SIG-M5 treated with dmso at 0.1 percent for 504 hours (cell line): ENCODE data around the gene S100A13.

Experiments
- DNase-seq: peaks from one replicate; lab custom pipeline; 2025; ENCODE audit not compliant: unreplicated experiment; lab: John Stamatoyannopoulos, UW

S100A13 gene

DNA sequence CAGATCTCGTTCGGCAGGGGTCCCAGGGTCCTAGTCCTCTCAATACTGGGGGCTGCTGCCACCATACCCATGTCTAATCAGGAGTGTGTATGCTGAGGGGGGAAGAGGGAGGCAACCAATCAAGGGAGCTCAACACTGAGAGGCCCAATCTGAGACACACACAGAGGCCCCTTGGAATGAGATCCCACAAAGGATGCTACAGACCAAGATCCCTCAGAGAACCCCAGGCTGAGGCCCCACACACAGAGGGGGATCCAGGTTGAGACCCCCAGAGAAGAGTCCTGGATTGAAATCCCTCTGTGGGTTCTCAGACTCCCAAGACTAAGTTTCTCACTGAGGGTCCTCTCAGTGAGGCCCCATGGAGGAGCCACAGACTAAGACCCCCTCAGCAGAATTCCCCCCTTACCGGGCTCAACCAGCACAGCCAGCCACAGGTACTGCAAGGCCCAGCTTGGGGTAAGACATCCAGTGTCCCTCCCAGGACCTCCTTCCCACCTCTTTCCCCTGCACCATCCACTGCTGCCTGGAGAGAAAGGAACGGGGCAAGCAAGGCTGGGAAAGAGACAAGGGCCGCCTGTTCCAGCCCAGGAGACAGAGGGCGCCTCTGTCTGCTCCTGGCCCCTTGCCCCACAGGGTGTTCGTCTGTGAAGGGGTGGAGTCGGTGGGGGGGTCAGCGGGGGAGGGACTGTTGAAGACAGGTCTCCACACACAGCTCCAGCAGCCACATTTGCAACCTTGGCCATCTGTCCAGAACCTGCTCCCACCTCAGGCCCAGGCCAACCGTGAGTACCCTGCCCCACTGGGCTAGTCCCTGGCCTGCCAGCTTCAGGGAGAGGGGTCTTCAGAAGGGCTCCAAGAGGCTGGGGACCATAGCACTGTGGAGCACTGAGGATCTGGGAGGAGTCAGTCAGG lies 666 bp upstream of the S100A13 start, which contains the start of gene S100A1:
Gene S100A1, plus strand, starts transcription at position 720 of the 912 bp plus-strand sequence. CDS start 2,088 bp downstream, outside the sequence.
- DNase-seq = no peak

DNA sequence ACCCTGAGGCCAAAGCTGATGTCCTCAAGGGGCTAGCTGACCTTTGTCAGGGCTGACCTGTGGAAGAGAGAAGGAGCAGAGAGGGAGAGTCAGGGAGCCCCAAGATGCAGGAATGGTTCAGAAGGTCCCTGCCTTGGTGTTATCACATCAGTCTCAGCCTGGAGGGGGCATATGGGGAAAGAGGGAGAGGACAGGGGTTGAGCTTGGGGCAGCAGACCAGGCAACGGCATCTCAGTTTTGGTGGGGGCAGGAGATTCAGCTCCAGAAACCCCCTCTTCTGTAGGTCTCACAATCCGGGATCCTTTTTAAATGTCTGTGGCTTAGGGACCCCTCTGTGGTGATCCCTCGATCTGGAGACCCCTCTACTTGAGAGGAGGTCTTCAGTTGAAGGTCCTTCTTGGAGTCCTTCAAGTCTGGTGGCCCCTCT lies 815 bp downstream of the S100A13 start:
- no peak for DNase-seq

DNA sequence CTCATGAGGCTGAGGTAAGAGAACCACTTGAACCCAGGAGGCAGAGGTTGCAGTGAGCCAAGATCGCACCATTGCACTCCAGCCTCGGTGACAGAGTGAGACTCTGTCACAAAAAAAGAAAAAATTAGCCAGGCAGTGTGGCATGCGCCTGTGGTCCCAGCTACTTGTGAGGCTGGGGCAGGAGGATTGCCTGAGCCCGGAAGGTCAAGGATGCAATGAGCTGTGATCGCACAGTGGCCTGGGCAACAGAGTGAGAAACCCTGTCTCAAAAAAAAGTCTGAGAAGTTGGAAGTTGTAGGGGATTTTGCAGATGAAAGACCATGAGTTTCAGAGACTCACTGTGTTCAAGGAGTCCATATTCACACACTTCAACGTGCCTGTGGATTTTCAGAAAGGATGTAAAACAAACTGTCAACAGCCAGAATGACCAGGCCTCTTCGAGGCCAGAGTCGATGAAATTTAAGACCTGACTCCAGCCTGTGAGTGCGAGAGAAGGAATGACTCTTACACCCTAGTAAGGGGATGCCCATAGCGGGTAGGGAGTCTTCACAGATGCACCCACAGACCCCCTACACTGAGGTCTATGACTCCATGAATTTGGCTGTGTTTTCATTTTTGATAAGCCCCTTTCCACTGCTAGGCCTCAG lies 2.2 kb downstream of the S100A13 start:
- DNase-seq = no peak

DNA sequence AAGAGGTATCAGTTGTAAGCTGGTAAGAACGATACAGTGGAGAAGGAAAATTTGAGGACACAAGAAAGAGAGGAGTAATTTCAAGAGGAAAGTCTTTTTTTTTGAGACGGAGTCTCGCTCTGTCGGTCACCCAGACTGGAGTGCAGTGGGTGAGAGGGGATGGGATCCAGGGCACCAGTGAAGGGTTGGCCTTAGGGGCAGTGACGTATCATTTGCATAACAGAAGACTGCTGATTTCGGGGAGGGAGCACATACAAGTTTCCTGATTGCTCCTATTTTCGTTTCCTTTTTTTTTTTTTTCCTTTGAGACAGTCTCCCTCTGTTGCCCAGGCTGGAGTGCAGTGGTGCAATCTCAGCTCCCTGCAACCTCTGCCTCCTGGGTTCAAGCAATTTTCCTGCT lies 4.2 kb downstream of the S100A13 start:
- DNase-seq = peak; percentile 79

DNA sequence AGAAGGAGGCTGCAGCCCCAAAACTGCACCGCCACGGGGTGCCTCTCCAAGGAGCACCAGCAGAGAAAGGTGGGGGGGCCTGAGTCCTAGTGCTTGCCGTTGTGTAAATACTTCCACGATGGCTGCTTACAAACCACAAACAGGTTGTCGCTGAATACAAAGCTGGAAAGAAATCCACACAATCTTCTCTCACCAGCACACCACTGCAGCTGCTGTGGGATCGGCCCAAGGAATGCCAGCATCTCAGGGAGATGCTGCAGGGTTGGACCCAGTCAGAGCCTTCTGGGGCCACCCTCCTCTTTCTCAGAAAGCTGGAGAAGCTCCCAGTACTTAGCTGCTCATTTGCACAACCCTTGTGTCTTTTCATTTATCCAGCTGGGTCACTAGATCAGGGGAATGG lies 8.1 kb downstream of the S100A13 start:
- DNase-seq = no peak

DNA sequence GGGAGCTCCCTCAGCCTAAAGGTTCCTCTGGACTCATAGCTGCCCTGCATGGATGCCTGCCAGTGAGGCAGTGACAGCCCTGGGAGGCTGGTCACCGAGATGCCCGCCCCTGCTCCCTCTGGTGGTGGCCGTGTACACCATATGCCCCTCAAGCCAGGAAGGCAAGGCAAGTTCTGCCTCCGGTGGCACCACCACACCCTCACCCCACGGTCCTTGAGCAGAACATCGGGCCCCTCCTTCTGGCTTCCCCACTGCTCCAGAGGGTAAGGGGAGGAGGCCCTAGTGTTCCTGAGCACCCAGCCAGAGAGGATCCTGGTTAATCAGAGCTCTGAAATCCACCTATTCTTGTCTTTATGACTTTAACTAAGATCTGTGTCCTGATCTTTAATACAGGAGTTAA lies 9.6 kb downstream of the S100A13 start:
- DNase-seq = peak; percentile 53

DNA sequence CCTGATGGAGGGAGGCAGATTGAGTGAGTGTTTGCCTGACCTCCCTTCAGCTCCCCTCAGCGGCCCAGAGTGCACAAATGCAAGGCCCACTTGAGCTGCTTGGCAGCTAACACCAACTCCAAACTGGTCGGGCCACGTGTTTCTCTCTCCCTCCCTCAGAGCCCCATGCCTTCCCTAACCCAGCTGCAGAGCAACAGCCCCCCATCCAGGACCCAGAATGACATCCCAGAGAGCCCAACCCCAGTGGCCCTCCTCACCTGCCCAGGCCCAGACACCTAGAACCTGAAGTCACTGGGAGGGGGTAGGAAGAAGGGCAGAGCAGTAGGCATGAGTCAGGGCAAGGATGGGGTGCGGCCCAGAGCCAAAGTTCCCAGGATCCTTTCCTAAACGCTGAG lies 10.4 kb downstream of the S100A13 start:
- DNase-seq = no peak

DNA sequence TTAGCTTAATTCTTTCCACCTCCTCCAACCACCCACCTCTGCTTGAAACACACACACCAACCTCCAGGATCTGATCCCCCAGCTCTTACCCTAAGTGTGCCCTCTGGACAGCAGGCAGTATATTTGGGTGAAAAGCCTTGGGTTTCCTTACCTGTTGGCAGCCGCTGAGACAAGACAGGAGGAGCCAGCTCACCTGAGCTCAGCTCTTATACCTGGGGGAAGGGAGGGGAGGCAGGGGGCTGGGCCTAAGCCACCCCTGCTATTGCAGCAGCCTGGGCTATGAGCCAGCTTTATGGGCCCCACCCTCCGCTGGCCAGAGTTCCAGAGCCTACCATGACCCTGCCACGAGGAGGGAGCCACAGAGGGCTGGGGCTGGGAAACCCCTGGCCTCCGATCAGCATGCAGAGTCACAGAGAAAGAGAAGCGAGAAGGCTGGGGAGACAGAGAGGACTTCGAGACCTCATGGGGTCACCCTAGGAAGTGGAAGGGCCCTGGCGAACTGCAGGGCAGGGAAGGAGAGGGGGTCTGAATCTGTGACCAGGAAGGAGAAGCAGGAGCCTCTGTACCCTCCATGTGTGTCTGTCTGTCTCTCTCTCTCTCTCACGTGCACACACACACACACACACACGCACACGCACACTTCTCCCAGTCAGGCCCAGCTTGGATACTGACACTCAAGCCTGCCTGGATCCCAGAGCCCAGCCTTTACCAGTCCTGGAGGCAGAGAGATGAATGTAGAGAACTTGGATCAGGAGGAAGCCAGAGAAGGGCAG lies 11.0 kb downstream of the S100A13 start, which contains the start of gene S100A14:
Gene S100A14, minus strand, starts transcription at position 182 of the 773 bp plus-strand sequence. CDS start 467 bp downstream, outside the sequence.
- DNase-seq = no peak

DNA sequence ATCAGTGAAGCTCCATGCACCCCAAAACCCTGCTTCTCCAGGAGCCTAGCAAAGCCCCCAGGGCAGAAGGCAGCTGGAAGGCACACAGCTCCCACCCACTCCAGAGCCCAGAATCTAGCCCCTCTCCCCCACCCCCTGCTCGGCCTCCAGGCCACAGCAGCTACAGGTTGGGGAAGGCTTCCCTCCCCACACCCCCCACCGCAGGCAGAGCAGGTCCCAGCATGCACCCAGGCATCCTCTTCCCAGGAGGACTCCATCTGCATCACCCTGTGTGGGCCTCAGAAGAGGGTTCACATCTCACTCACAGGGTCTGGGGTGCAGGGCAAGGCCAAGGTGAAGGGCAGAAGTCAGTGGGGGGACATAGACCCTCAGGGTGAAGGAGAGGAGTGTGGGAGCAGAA lies 11.9 kb downstream of the S100A13 start:
- no peak for DNase-seq

DNA sequence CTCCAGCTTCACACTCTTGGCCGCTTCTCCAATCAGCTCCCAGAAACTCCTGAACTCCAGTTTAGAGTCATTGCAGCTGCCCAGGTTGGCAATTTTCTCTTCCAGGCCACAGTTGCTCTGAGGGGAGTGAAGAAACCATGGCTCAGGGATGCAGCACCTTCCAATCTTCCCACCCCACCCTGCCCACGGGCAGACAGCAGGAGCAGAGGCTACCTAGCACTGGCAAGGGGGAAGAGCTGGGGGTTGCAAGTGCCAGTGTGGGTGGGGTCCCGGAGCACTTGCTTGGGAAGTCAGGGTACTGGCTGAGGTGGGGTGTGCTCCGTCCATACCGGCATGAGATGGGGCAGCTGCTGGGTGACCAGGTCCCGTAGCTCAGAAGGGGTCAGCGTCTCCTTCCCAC lies 12.4 kb downstream of the S100A13 start:
- DNase-seq = no peak

DNA sequence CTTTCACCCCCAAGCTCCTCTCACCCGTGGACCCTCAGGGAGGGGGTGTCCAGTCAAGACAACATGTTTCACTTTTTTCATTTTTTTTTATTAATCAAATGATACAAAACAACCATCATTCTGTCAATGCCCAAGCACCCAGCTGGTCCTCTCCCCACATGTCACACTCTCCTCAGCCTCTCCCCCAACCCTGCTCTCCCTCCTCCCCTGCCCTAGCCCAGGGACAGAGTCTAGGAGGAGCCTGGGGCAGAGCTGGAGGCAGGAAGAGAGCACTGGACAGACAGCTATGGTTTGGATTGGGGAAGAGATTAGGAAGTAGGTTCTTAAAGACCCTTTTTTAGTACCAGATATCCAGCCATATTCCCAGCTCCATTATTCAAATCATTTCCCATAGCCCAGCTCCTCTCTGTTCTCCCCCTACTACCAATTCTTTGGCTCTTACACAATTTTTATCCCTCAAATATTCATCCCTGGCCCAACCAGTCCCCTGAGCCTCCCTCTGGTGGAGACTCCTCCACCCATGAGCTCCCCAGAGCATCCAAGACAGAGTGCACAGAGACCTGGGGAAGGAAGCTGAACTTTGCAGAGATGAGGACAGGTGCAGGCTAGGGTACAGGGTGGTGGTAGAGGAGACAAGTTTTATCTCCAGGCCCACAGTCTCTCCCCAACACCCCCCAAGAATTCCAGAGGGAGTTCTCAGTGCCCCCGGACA lies 13.0 kb downstream of the S100A13 start:
- DNase-seq = no peak

DNA sequence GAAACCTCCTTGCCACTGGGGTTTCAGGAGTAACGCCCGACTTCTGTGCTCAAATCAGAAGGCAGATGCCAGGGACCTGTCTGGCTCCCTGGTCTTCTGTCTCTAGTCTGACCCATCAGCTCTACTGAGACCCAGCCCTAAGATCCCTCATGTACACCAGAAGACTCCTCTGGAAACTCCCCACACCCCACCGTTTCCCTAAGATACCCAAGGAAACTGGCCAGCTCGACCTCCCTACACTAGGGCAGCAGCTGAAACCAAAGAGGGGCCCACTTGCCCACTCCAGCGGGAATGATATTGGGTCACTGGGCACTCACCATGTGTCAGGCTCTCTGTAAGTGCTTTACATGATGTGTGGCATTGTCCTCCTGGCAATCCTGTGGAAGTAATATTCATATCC lies 13.9 kb downstream of the S100A13 start:
- DNase-seq = no peak

DNA sequence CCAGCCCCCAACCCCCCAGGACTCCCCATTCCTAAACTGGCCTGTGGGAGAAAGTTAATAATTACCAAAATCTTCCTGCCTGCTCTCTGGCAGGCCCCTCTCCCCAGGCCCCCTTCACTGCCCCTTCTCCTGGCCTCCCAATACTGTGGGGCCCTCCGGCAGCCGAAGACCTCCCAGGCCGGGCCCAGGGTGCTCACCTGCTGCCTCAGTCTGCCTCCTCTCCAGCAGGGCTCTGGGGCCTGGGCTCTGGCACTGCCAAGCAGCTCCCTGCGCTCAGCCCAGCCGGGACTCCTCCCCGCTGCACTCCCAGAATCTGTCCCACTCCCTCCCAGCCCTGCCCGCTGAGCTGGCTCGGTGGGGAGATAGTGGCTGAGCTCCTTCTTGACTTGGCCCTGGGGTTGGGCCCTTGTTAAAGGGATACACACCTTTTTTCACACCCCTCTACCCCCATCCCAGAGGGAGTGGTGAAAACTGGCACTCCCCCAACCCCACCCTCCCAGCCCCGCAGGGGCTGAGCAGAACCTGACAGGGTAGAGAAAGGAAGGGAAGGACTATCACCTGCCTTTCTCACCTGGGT lies 14.5 kb downstream of the S100A13 start, which contains the start of gene S100A16:
Gene S100A16, minus strand, starts transcription at position 383 of the 577 bp plus-strand sequence. CDS start 4,986 bp downstream, outside the sequence.
- DNase-seq = no peak

DNA sequence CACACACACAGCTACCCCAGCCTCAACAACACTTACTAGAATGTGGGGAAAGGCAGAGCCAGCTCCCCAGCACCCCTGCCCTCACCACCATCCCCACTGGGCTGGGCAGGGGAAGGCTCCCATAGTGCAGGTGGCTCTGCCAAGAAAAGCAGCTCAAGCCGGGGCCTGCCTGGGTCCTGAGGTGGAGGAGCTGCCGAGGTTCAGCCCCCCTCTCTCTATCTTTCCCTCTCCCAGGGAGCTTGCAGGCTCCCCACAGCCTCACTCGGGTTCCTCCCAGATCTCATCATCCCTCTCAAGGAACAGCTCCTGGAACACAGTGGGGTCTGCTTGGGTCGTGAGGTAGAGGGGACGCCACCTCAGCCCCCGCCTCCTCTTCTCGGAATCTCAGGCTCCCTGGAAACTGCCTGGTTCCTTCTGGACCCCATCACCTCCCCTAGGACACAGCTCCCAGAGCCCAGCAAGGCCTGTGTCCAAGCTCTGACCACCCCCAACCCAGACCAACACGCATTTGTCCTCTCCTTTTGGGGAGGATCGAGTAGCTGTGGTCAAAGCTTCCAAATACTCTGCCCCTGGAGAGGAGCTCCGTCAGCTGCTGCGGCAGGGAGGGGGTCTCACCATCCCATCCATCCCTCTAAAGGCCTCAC lies 15.1 kb downstream of the S100A13 start:
- no peak for DNase-seq

DNA sequence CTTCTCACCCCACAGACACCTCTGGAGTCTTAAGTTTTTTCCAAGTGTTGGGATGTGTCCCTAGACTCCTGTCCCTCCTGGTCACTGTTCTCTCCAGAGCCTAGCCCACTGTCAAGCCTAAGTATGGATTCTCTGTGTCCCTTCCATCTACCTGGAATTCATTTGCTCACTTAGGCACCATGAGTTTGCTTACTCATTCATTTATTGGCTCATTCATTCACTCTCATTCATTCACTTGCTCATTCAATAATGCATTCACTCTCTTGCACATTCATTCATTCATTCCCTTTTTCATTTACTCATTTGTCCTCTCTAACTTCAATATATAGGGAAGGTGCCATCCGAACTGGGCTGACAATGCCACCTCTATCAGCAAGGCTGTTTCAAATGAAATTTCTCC lies 15.9 kb downstream of the S100A13 start:
- DNase-seq = no peak

DNA sequence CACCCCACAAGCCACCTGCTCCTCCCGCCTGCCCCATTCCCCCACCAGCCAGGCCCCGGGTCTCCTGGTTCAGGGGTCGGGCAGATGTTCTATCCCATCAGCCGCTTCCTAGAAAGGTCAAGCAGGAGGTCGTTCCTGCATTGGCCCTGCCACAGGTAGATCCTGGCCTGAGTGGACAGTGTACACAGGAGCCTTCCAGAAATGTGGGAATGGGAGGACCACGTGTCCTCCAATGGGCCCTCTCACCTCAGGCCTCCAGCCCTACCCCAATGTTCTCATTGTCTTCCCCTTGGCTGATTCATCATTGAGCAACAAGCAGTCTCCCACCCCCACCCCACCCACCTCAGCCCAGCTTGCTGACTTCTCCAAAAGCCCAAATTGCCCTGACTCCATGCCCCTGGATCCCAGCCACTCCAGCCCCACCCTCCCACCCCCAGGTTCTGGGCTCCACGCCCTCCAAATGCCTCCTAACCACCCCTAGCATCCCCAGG lies 16.4 kb downstream of the S100A13 start:
- DNase-seq = peak; percentile 45

DNA sequence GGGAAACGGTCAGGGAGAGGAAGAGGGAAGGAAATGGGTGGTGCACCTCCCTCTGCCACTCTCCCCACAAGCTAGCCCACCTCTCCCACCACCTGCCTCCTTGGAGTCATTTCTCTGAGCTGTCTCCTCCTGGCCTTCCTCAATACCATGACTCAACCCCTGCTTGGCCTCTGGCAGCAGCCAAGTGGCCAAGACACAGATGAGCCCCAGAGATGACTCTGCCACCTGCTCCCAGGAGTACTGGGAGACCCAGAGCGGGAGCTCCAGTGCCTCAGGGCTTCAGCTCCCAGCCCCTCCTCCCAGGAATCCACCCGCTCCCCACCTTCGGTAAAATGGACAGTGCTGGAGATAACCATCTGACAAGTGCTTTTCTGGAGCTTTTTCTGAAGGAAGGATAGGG lies 17.0 kb downstream of the S100A13 start:
- no peak for DNase-seq

DNA sequence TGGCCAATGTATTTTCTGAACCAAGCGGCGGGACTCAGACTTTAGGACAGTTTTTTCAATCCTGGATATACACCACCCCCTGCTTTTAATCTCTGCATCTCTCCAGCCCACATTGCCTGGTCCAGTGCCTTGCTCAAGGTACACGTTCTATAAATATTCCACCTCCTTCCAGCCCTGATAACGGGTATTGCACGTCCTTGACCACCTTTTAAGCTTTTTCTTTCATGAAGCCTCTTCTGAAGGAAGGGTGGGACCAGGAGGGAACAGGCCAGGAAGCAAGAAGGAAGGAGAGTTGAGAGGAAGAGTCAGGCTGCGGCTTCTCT lies 17.8 kb downstream of the S100A13 start:
- DNase-seq = no peak

DNA sequence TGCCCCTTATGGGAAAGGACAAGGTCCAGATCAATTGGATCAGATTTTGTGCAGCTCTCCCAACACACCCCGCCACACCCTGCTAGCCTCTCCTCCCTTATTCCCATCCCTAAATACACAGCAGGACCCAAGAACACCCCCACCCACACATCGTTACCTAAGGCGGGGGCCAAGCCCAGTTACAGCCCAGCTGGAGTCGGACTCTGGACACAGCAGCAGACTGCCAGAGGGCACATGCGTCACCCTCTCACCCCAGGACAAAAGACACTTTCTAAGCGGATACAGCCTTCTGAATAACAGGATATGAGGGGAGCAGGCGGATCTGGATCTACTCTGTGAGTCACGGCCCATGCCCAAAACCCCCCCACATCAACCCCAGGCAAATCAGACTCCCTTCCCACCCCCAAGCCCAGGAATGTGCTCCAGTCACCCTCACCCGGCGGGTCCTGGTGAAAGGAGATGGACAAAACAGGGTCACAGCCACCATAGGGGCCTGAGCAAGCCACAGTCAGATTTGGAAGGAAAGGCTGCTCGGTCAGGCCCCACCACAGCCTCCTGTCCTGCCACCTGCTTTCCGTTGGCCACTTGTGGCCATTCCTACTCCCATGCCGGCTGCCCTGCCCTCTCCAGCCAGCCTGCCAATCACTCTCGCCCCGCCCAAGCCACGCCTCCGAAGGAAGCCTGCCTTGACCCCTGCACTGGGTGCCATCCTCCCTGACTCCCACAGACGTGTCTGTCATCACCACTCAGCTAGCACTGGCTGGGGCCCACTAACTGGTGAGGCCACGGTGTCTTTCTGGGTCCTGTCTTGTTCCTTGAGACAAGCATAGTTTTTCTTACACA lies 18.3 kb downstream of the S100A13 start:
- DNase-seq = peak; percentile 68
